HCEC 1CT (cell line): Measurements from ENCODE around the gene SPDYE2.
"Not testable (repeated sequence)": the region's sequence is repeated elsewhere in the genome, so short reads cannot be mapped to it uniquely, and the experiment has no call there.

ENCODE experiments used
- DNase-seq: peaks from one replicate; pipeline ENCODE4 v3.0.0-alpha.2; 2017

Gene SPDYE2

GRCh38 chr7:102550808-102551422 lies at the start of gene SPDYE2:
Gene SPDYE2 (plus strand): TSS chr7:102551226. CDS start chr7:102553256, 2,030 bp downstream.
- not testable (repeated sequence) for DNase-seq

- DNase-seq: not testable (repeated sequence)
Observed at GRCh38 chr7:102503141-102503540, 47.9 kb upstream of the SPDYE2 start.

- DNase-seq: not testable (repeated sequence)
Observed at GRCh38 chr7:102505298-102506185, 45.5 kb upstream of the SPDYE2 start.

GRCh38 chr7:102507410-102508088 lies 43.5 kb upstream of the SPDYE2 start:
- DNase-seq: not testable (repeated sequence)

GRCh38 chr7:102510575-102510974 lies 40.5 kb upstream of the SPDYE2 start:
- DNase-seq: not testable (repeated sequence)

- not testable (repeated sequence) for DNase-seq
Observed at GRCh38 chr7:102511860-102512522, 39.0 kb upstream of the SPDYE2 start.

- DNase-seq: peak; percentile 0
Observed at GRCh38 chr7:102512642-102513221, 38.3 kb upstream of the SPDYE2 start.

GRCh38 chr7:102514881-102515721 lies 35.9 kb upstream of the SPDYE2 start:
- DNase-seq: not testable (repeated sequence)

GRCh38 chr7:102515889-102516288 lies 35.1 kb upstream of the SPDYE2 start:
- not testable (repeated sequence) for DNase-seq

- DNase-seq: not testable (repeated sequence)
Observed at GRCh38 chr7:102516951-102517350, 34.1 kb upstream of the SPDYE2 start.

- DNase-seq: not testable (repeated sequence)
Observed at GRCh38 chr7:102517550-102518147, 33.4 kb upstream of the SPDYE2 start, which contains the start of gene RASA4B. Gene RASA4B (minus strand): TSS chr7:102517777. CDS start chr7:102517710, 67 bp downstream.

- DNase-seq: not testable (repeated sequence)
Observed at GRCh38 chr7:102520797-102521196, 30.2 kb upstream of the SPDYE2 start.

- DNase-seq: not testable (repeated sequence)
Observed at GRCh38 chr7:102524803-102525202, 26.2 kb upstream of the SPDYE2 start.

GRCh38 chr7:102527182-102527581 lies 23.8 kb upstream of the SPDYE2 start:
- DNase-seq: not testable (repeated sequence)

- DNase-seq: not testable (repeated sequence)
Observed at GRCh38 chr7:102527822-102528793, 22.9 kb upstream of the SPDYE2 start.

- not testable (repeated sequence) for DNase-seq
Observed at GRCh38 chr7:102531583-102531982, 19.4 kb upstream of the SPDYE2 start.

GRCh38 chr7:102532127-102532526 lies 18.9 kb upstream of the SPDYE2 start:
- DNase-seq: not testable (repeated sequence)

- DNase-seq: not testable (repeated sequence)
Observed at GRCh38 chr7:102535062-102535615, 15.9 kb upstream of the SPDYE2 start.

GRCh38 chr7:102540604-102541003 lies 10.4 kb upstream of the SPDYE2 start:
- DNase-seq: not testable (repeated sequence)
